GM12891 (cell line): ENCODE measurements around the gene CXXC5.
A peak's percentile ranks its signal among the peaks of the same experiment; 100 is the strongest.

Experiments
- DNase-seq: peaks from one replicate; pipeline ENCODE4 v3.0.0; 2011; ENCODE audit warnings: low spot score; ENCODE audit not compliant: insufficient read length
- FAIRE-seq: peaks from 2 replicates; lab custom pipeline; 2011; peaks lifted over from hg19 to GRCh38; lab: Jason Lieb, UNC
- PAX5 ChIP-seq: IDR thresholded peaks from 2 replicates; pipeline ENCODE4 v1.6.1; 2011; ENCODE audit warnings: low read length, moderate library complexity, mild to moderate bottlenecking; ENCODE audit not compliant: insufficient read depth, severe bottlenecking
- POLR2A ChIP-seq: IDR thresholded peaks from 2 replicates; pipeline ENCODE4 v1.6.1; 2011; ENCODE audit warnings: low read depth, low read length, control low read depth
- POLR2AphosphoS5 ChIP-seq: IDR thresholded peaks from 2 replicates; pipeline ENCODE4 v1.6.1; 2011; ENCODE audit warnings: low read depth, low read length, control low read depth
- POU2F2 ChIP-seq: IDR thresholded peaks from 2 replicates; pipeline ENCODE4 v1.6.1; 2011; ENCODE audit warnings: low read depth, mild to moderate bottlenecking, control low read depth, low read length, moderate library complexity
- SPI1 ChIP-seq: IDR thresholded peaks from 2 replicates; pipeline ENCODE4 v1.6.1; 2011; ENCODE audit warnings: low read depth, low read length, control low read depth
- TAF1 ChIP-seq: IDR thresholded peaks from 2 replicates; pipeline ENCODE4 v1.6.1; 2011; ENCODE audit warnings: low read depth, low read length, control low read depth

The CXXC5 gene

GRCh38 chr5:139686706-139687441 lies 38.7 kb downstream of the CXXC5 start:
- FAIRE-seq (peak; percentile 43), DNase-seq (no peak)
- TF ChIP-seq TAF1: no peak
- no peak for TF ChIP-seq PAX5

DNA sequence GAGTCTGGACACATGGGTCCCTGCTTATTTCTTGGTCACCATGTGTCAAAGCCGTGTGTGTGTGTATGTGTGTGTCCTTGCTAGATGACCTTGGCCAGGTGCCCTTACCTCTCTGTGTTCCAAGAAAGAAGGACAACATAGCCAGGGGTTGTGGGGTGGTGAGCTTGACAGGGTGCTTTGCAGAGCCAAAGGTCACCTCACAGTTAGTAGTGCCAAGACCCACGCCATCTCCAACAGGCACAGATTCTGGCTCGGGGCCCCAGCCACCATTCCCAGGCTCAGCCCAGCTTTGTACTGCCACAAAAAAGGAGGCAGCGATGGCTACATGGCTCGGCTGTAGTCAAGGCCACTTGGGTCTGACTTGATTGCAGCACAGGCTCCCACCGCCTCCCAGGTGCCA lies 39.5 kb downstream of the CXXC5 start:
- TF ChIP-seq SPI1: no peak
- no peak for TF ChIP-seq TAF1
- no peak for TF ChIP-seq POLR2A
- TF ChIP-seq PAX5: no peak
- no peak for TF ChIP-seq POLR2AphosphoS5
- TF ChIP-seq POU2F2: no peak
- no peak for FAIRE-seq
- no peak for DNase-seq

- no peak for FAIRE-seq
These were observed 40.0 kb downstream of the CXXC5 start for GRCh38 chr5:139688088-139688702.

GRCh38 chr5:139688751-139689372 lies 40.7 kb downstream of the CXXC5 start:
- FAIRE-seq (no peak), DNase-seq (no peak)
- TF ChIP-seq PAX5 (no peak), SPI1 (no peak), POLR2AphosphoS5 (no peak), POU2F2 (no peak), TAF1 (no peak), POLR2A (no peak)

More at GRCh38 chr5:139688088-139688702, 40.0 kb downstream of the CXXC5 start:
- TF ChIP-seq SPI1 (no peak), POLR2AphosphoS5 (no peak), PAX5 (no peak), POU2F2 (no peak), TAF1 (no peak), POLR2A (no peak)
- DNase-seq: no peak

GRCh38 chr5:139689631-139690063 lies 41.5 kb downstream of the CXXC5 start:
- TF ChIP-seq SPI1 (no peak), POLR2A (no peak), PAX5 (no peak), TAF1 (no peak), POLR2AphosphoS5 (no peak), POU2F2 (no peak)
- no peak for FAIRE-seq
- no peak for DNase-seq

GRCh38 chr5:139690064-139690802 lies 42.1 kb downstream of the CXXC5 start:
- DNase-seq (peak; percentile 64), FAIRE-seq (peak; percentile 66)
- TF ChIP-seq SPI1 (no peak), POLR2AphosphoS5 (no peak), TAF1 (no peak), POU2F2 (no peak)

GRCh38 chr5:139690803-139691629 lies 42.9 kb downstream of the CXXC5 start:
- DNase-seq (no peak), FAIRE-seq (no peak)

DNA sequence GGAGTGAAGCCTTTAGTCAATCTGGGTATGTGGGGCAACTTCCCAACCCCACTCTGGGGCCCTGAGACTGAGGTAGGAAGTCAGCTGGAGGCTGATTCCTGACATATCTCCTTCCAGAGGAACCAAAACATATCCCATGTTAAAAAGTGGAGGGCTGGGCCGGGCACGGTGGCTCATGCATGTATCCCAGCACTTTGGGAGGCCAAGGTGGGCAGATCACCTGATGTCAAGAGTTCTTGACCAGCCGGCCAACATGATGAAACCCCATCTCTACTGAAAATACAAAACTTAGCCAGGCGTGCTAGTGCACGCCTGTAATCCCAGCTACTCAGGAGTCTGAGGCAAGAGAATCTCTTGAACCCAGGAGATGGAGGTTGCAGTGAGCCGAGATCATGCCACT lies 44.0 kb downstream of the CXXC5 start:
- FAIRE-seq (no peak), DNase-seq (no peak)
- TF ChIP-seq SPI1 (no peak), TAF1 (no peak), PAX5 (no peak), POU2F2 (no peak), POLR2AphosphoS5 (no peak), POLR2A (no peak)

More at GRCh38 chr5:139690803-139691629, 42.9 kb downstream of the CXXC5 start:
- no peak for TF ChIP-seq POLR2AphosphoS5
- no peak for TF ChIP-seq POU2F2
- TF ChIP-seq PAX5: no peak
- no peak for TF ChIP-seq POLR2A
- TF ChIP-seq SPI1: no peak

DNA sequence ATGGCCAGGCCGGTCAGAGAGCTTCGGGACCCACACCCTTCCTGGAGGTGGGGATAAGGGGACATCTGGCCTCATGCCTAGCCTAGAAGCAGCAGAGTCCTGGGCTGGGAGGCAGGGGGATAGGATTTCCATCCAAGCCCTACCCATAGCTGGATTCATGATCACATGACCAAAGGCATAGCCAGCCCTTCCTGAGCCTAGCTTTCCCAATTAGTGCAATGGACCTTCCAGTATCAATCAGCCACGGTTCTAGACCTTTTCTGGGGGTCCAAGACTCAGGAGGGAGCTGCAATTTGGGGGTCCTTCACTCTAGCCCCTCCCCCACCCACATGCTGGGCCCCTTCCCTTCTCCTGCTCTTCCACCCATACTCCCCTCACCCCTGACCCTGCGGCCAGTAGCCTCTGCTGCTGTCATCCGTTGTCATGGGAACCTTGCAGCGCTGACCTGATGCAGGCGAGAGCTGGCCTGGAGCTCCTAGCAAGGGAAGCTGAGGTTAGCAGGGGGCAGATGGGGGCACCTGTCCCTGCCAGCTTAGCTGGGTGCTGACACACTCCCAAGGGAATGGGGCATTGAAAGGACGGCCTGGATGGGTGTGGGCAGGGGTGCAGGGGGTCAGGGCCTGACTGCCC lies 44.6 kb downstream of the CXXC5 start:
- DNase-seq (no peak), FAIRE-seq (no peak)
- TF ChIP-seq PAX5 (no peak), TAF1 (no peak), POU2F2 (no peak), POLR2A (no peak), SPI1 (no peak), POLR2AphosphoS5 (no peak)
